Upper lobe of right lung (tissue), 1 donor: ENCODE measurements around the gene SMIM36. TPM values are rescaled to one million over a fixed set of nuclear protein-coding genes. Genes with fewer than 3 reads are reported as not detected.
A peak's percentile ranks its signal among the peaks of the same experiment; 100 is the strongest.
"Not testable (repeated sequence)": the region's sequence is repeated elsewhere in the genome, so short reads cannot be mapped to it uniquely, and the experiment has no call there.

Experiments
- ATAC-seq: fragments of 200-7000 bp; cut with Tn5 transposase; one replicate; pipeline ENCODE4 v1.9.1; 2020; ENCODE audit warnings: mild to moderate bottlenecking, moderate library complexity
- DNase-seq: peaks from one replicate; pipeline ENCODE4 v3.0.0-alpha.2; 2020
- H3K27ac ChIP-seq: fragments of 200-600 bp; one replicate; pipeline ENCODE4 v1.8.0; 2022
- H3K27me3 ChIP-seq: fragments of 200-600 bp; one replicate; pipeline ENCODE4 v1.8.0; 2022; ENCODE audit warnings: mild to moderate bottlenecking
- H3K36me3 ChIP-seq: fragments of 200-600 bp; one replicate; pipeline ENCODE4 v1.8.0; 2022
- H3K4me1 ChIP-seq: fragments of 200-600 bp; one replicate; pipeline ENCODE4 v1.8.0; 2022
- H3K4me3 ChIP-seq: fragments of 200-600 bp; one replicate; pipeline ENCODE4 v1.8.0; 2022; ENCODE audit warnings: mild to moderate bottlenecking
- H3K9me3 ChIP-seq: fragments of 200-600 bp; one replicate; pipeline ENCODE4 v1.8.0; 2022
- intact Hi-C: fragments of 100-400 bp; cut with DNase I; formaldehyde crosslinking; loops from one replicate; pipeline ENCODE4 v1.11.0; 2022
- total RNA-seq: library from RNA; stranded (reverse); fragmentation: NEBNext Ultra II Directional; extraction: Animal tissue kit (Norgen Biotek cat#: 25700); gene quantifications from one replicate; pipeline ENCODE4 v1.2.1, GENCODE V29; 2021
- TF ChIP-seq, protein P1 (sequence below): fragments of 200-600 bp; IDR thresholded peaks from one replicate; pipeline ENCODE4 v1.8.0; 2022; ENCODE audit warnings: antibody characterized with exemption
- donor health status: DM: no; HTN: yes; CAD: no; lungs with severe emphysema.

The SMIM36 gene
- total RNA-seq, 1 donor from 2014 or later = not detected

DNA sequence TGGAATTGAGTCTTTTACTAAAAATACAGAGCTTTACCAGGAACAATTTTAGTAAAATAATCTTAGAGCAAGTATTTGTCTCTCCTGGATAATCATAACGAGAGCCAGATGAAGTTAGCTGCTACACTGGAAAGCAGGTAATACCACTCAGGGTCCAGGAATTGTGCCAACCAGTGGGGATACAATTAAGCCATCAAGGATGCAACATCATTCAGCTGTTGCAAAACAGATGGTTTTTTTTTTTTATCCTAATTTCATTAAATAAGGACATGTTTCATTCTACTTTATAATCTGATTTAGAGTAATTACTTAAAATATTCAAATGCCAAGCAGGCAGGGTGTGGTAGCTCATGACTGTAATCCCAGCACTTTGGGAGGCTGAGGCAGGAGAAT is 99.8 kb downstream of the SMIM36 start:
- no peak overlapping the region for H3K4me3 ChIP-seq
- H3K27ac ChIP-seq = no peak overlapping the region
- H3K9me3 ChIP-seq = no peaks in the 10 kb centered on the region
- no peaks in the 10 kb centered on the region for H3K4me1 ChIP-seq
- intact Hi-C loops = no loop called here
- no peak for ATAC-seq
- TF ChIP-seq, protein P1, sequence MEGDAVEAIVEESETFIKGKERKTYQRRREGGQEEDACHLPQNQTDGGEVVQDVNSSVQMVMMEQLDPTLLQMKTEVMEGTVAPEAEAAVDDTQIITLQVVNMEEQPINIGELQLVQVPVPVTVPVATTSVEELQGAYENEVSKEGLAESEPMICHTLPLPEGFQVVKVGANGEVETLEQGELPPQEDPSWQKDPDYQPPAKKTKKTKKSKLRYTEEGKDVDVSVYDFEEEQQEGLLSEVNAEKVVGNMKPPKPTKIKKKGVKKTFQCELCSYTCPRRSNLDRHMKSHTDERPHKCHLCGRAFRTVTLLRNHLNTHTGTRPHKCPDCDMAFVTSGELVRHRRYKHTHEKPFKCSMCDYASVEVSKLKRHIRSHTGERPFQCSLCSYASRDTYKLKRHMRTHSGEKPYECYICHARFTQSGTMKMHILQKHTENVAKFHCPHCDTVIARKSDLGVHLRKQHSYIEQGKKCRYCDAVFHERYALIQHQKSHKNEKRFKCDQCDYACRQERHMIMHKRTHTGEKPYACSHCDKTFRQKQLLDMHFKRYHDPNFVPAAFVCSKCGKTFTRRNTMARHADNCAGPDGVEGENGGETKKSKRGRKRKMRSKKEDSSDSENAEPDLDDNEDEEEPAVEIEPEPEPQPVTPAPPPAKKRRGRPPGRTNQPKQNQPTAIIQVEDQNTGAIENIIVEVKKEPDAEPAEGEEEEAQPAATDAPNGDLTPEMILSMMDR = no peak
- no peak for DNase-seq
- no peaks in the 10 kb centered on the region for H3K27me3 ChIP-seq
- peaks cover 22% of the 10 kb centered on the region for H3K36me3 ChIP-seq

DNA sequence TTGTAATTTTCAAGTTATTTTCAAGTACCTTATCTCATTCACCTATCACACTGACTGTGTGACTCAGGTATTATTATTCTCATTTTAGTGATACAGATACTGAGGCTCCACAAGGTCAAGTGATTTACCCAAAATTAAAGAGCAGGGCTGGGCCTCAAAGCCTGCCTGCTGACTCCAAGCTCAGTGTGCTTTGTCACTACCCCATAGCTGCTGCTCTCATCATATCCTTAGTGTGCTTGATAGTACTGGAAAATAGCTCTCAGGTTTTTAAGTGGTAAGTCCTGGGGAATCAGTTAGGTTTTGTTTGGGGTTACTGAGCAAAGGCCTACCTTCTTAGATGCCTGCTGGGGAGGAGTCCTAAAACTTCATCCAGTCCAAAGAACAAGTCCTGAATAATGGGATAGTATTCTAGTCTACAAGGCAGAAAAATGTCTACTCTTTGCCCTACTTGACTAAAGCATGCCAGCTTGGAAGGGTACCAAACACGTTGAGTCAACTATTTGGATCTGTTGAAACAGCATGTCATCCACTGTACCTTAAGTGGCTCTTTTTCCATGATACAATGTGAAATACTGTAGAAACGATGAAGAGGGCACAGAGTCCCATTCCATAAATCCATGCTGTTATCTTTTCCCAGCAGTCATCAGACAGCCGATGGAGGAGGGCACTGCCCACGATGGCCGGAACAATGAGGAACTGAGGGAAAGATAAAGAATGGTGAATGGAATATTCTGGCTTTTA is 100.4 kb downstream of the SMIM36 start:
- no peaks in the 10 kb centered on the region for H3K4me1 ChIP-seq
- H3K36me3 ChIP-seq = peaks cover 25% of the 10 kb centered on the region
- no peaks in the 10 kb centered on the region for H3K9me3 ChIP-seq
- H3K27me3 ChIP-seq = no peaks in the 10 kb centered on the region
- intact Hi-C loops = no loop called here
- H3K27ac ChIP-seq = no peak overlapping the region
- DNase-seq (no peak), ATAC-seq (peak; percentile 60)
- TF ChIP-seq, protein P1 = no peak
- no peak overlapping the region for H3K4me3 ChIP-seq

DNA sequence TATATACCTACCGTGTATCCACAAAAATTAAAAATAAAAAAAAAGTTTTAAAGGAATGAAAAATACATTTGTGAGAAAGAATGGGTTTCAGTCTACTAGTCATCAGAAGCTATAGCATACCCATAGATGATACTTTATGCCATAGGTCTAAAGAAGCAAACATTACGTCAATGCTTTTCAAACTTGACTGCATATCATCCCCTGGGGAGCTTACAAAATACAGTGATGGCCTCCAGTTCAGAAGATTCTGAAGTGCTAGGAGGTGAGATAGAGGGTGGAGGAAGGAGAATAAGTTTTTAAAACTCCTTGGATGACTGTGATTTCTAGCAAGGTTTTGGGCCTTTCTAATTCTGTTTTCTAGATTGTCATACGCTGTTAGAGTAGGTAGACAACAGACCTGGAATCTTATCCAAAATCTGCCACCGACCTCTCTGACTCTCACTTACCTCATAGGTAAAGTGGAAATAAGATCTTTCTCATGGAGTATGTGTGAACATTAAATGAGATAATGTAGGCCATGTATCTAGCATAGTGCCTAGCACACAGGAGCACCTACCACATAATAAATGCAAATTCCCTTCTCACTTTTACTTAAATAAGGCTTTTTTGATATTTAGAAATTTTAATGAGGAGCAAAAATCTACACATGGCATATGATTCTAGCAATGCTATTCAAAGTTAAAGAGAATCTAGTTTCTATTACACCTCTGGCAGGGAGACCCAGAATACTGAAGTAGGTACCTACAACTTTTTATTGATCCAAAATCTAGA is 102.0 kb downstream of the SMIM36 start:
- H3K27ac ChIP-seq = no peak overlapping the region
- ATAC-seq (no peak), DNase-seq (no peak)
- TF ChIP-seq, protein P1 = no peak
- H3K36me3 ChIP-seq = peaks cover 28% of the 10 kb centered on the region
- no peaks in the 10 kb centered on the region for H3K9me3 ChIP-seq
- H3K4me3 ChIP-seq = no peak overlapping the region
- H3K4me1 ChIP-seq = no peaks in the 10 kb centered on the region
- intact Hi-C loops = no loop called here
- no peaks in the 10 kb centered on the region for H3K27me3 ChIP-seq

DNA sequence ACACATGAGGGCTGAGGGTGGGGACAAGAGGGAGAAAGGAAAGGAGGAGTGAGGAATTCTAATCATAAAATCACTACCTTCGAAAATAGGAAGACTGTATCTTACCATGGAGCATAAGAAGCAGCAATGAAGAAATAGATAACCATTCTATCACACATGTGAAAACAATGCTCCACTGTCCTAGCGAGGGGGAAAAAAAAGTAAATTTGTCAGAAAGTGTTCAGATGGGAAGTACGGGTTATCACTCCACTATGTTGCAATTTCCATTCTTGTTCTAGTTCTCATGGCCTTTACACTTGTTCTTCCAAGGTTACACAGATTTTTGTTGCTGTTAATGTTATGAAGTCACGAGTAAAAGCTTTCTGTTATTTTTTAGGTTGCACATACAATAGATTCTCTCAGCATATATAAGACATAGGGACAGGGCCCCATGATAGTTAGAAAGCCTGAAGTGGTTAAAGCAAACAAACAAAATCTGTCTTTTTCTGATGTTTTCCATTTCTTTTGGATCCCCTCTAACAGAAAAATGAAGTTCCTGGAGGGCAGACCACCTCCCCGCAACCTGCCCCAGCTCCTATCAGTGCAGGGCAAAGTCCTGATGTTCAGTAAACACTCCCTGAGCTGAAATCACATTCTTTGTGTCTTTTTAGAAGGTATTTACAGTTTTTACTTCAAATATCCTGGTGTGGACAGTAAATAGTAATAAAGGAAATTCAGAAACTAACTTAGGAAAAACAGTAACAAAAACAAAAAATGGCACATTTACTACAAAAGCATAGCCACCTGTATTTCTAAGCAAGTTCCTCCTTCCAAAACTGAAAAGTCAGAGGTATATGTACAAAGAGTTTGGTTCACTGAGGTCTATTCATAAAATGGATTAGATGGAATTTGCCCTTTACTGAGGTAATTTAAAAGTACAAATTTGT is 103.3 kb downstream of the SMIM36 start:
- H3K9me3 ChIP-seq = no peaks in the 10 kb centered on the region
- no peak overlapping the region for H3K4me3 ChIP-seq
- no peaks in the 10 kb centered on the region for H3K4me1 ChIP-seq
- no peak for DNase-seq
- TF ChIP-seq, protein P1 = no peak
- intact Hi-C loops = no loop called here
- ATAC-seq = peak; percentile 24
- no peak overlapping the region for H3K27ac ChIP-seq
- no peaks in the 10 kb centered on the region for H3K27me3 ChIP-seq
- H3K36me3 ChIP-seq = peaks cover 41% of the 10 kb centered on the region

DNA sequence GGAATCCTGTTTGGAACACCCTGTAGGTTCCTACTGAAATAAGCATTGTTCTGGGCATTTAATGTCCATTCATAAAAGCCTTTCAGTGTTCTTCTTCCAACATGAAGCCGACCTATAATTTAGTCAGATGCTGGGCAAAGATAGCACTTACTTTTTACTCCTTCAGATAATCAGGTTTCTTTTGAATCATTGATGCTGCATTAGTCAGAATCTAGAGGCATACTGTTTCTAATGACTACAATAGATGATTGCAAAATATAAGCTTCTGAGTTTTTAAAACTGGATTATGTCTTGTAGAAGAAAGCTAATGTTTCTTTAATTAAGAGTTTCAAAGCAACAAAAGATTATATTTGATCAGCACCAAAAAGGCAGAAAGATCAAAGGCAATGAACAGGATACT is 105.7 kb downstream of the SMIM36 start:
- Histone ChIP-seq H3K4me1 (no peaks in the 10 kb centered on the region), H3K27me3 (no peaks in the 10 kb centered on the region), H3K27ac (no peak overlapping the region), H3K4me3 (no peak overlapping the region), H3K36me3 (peaks cover 36% of the 10 kb centered on the region), H3K9me3 (no peaks in the 10 kb centered on the region)
- DNase-seq (no peak), ATAC-seq (no peak)
- intact Hi-C loops = no loop called here
- TF ChIP-seq, protein P1 = no peak

DNA sequence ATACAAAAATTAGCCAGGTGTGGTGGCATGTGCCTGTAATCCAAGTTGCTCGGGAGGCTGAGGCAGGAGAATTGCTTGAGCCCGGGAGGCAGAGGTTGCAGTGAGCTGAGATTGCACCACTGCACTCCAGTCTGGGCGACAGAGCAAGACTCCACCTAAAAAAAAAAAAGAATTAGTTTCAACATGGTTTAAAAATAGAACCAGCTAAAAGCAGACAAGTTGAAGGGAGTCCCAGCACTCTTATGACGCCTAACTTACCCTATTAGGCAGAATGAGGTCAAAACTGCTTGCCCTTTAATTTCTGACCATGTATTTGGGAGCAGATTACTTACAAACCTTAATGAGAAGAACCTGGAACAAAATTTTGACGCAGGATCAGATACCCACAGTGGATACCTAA is 107.1 kb downstream of the SMIM36 start:
- intact Hi-C loops, ATAC-seq: not testable (repeated sequence)

More for the DNA sequence above, 107.1 kb downstream of the SMIM36 start:
- not testable (repeated sequence) for H3K27ac ChIP-seq, DNase-seq, H3K27me3 ChIP-seq, H3K9me3 ChIP-seq, H3K4me3 ChIP-seq, H3K4me1 ChIP-seq
- peaks cover 33% of the 10 kb centered on the region for H3K36me3 ChIP-seq
